Lung (tissue), 12 donors: ENCODE data around the gene LTA. TPM values are rescaled to one million over a fixed set of nuclear protein-coding genes. Genes with fewer than 3 reads are reported as not detected.

Source experiments
- ATAC-seq: fragments of 200-7000 bp; cut with Tn5 transposase; one replicate; pipeline ENCODE4 v1.9.1; 2020; ENCODE audit warnings: moderate number of reproducible peaks; ENCODE audit not compliant: insufficient read depth, low FRiP score
- DNase-seq, 3 donors: peaks; one replicate each; pipeline ENCODE4 v3.0.0-alpha.2; 2013 to 2017
- H3K27ac ChIP-seq, 2 donors: one replicate each; pipeline ENCODE4 v1.5.1; 2013; ENCODE audit warnings: mild to moderate bottlenecking in 2 of 2, moderate library complexity in 2 of 2, control low read depth in 1 of 2, inconsistent platforms in 1 of 2, low read depth in 1 of 2, low read length in 1 of 2
- H3K27me3 ChIP-seq, 3 donors: one replicate each; pipeline ENCODE4 v1.5.1; 2013; ENCODE audit warnings: low read length in 2 of 3; ENCODE audit not compliant: control insufficient read depth in 3 of 3, insufficient read depth in 3 of 3
- H3K36me3 ChIP-seq, 4 donors: one replicate each; pipeline ENCODE4 v1.5.1; 2013; ENCODE audit warnings: low read length in 4 of 4, mild to moderate bottlenecking in 1 of 4, moderate library complexity in 1 of 4; ENCODE audit not compliant: control insufficient read depth in 4 of 4, insufficient read depth in 4 of 4
- H3K4me1 ChIP-seq, 5 donors: one replicate each; pipeline ENCODE4 v1.5.1; 2013; ENCODE audit warnings: low read length in 5 of 5, mild to moderate bottlenecking in 2 of 5, moderate library complexity in 1 of 5; ENCODE audit not compliant: control insufficient read depth in 5 of 5, insufficient read depth in 5 of 5
- H3K4me3 ChIP-seq: one replicate; pipeline ENCODE4 v1.5.1; 2013; ENCODE audit warnings: mild to moderate bottlenecking, control low read depth, moderate library complexity
- H3K9ac ChIP-seq, 2 donors: one replicate each; pipeline ENCODE4 v1.5.1; 2013; ENCODE audit warnings: low read length in 2 of 2, control low read depth in 1 of 2; ENCODE audit not compliant: insufficient read depth in 1 of 2
- H3K9me3 ChIP-seq, 4 donors: one replicate each; pipeline ENCODE4 v1.5.1; 2013; ENCODE audit warnings: low read length in 3 of 4, mild to moderate bottlenecking in 1 of 4, moderate library complexity in 1 of 4; ENCODE audit not compliant: control insufficient read depth in 4 of 4, insufficient read depth in 3 of 4
- WGBS, 2 donors: extraction: QIAGEN DNeasy Blood & Tissue Kit; methylation state at CpG; one replicate each; pipeline ENCODE4 v1.1.7; 2013; 5-methylcytosine and 5-hydroxymethylcytosine counted together
- polyA plus RNA-seq, 2 donors: library from polyadenylated mRNA; stranded (reverse); fragments of 200-250 nt; gene quantifications; one replicate each; pipeline ENCODE4 v1.2.1, GENCODE V29; 2013
- total RNA-seq, 2 donors: library from RNA; depleted of rRNA in 1 of 2; stranded (reverse); fragments of >200 nt in 1 of 2; gene quantifications; one replicate each; pipeline ENCODE4 v1.2.1, GENCODE V29; 2014 to 2021
- TF ChIP-seq, protein P1 (sequence below): IDR thresholded peaks from 2 replicates; pipeline ENCODE4 v1.5.1; 2012; ENCODE audit warnings: mild to moderate bottlenecking; ENCODE audit errors: control extremely low read depth, extremely low read depth
- donor health status: control.
- donor health status: control.
- donor health status: Bipolar disorder and iron deficiency.
- donor health status: healthy.
- donor health status: DM: yes; HTN: yes; CAD: no.

The LTA gene
- total and polyA plus RNA-seq, 4 donors = 0.28 to 1.2 (median 0.47) TPM

DNA sequence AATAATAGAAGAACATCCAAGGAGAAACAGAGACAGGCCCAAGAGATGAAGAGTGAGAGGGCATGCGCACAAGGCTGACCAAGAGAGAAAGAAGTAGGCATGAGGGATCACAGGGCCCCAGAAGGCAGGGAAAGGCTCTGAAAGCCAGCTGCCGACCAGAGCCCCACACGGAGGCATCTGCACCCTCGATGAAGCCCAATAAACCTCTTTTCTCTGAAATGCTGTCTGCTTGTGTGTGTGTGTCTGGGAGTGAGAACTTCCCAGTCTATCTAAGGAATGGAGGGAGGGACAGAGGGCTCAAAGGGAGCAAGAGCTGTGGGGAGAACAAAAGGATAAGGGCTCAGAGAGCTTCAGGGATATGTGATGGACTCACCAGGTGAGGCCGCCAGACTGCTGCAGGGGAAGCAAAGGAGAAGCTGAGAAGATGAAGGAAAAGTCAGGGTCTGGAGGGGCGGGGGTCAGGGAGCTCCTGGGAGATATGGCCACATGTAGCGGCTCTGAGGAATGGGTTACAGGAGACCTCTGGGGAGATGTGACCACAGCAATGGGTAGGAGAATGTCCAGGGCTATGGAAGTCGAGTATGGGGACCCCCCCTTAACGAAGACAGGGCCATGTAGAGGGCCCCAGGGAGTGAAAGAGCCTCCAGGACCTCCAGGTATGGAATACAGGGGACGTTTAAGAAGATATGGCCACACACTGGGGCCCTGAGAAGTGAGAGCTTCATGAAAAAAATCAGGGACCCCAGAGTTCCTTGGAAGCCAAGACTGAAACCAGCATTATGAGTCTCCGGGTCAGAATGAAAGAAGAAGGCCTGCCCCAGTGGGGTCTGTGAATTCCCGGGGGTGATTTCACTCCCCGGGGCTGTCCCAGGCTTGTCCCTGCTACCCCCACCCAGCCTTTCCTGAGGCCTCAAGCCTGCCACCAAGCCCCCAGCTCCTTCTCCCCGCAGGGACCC, 2.3 kb downstream of the LTA start:
- Histone ChIP-seq H3K4me1 (no peaks in the 10 kb centered on the region), H3K9me3 (no peaks in the 10 kb centered on the region), H3K9ac (no peak overlapping the region), H3K27ac (no peak overlapping the region), H3K27me3 (peaks cover 0 to 4% (median 0%) of the 10 kb centered on the region in 3 donors), H3K4me3 (no peak overlapping the region), H3K36me3 (no peaks in the 10 kb centered on the region)
- TF ChIP-seq, protein P1, sequence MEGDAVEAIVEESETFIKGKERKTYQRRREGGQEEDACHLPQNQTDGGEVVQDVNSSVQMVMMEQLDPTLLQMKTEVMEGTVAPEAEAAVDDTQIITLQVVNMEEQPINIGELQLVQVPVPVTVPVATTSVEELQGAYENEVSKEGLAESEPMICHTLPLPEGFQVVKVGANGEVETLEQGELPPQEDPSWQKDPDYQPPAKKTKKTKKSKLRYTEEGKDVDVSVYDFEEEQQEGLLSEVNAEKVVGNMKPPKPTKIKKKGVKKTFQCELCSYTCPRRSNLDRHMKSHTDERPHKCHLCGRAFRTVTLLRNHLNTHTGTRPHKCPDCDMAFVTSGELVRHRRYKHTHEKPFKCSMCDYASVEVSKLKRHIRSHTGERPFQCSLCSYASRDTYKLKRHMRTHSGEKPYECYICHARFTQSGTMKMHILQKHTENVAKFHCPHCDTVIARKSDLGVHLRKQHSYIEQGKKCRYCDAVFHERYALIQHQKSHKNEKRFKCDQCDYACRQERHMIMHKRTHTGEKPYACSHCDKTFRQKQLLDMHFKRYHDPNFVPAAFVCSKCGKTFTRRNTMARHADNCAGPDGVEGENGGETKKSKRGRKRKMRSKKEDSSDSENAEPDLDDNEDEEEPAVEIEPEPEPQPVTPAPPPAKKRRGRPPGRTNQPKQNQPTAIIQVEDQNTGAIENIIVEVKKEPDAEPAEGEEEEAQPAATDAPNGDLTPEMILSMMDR = no peak
- ATAC-seq = no peak
- 84 to 89% methylated on average over 14 of the region's 14 CpGs for WGBS, 2 donors
- no peak for DNase-seq

DNA sequence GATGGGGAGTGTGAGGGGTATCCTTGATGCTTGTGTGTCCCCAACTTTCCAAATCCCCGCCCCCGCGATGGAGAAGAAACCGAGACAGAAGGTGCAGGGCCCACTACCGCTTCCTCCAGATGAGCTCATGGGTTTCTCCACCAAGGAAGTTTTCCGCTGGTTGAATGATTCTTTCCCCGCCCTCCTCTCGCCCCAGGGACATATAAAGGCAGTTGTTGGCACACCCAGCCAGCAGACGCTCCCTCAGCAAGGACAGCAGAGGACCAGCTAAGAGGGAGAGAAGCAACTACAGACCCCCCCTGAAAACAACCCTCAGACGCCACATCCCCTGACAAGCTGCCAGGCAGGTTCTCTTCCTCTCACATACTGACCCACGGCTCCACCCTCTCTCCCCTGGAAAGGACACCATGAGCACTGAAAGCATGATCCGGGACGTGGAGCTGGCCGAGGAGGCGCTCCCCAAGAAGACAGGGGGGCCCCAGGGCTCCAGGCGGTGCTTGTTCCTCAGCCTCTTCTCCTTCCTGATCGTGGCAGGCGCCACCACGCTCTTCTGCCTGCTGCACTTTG, 3.3 kb downstream of the LTA start, which contains the start of gene TNF:
TNF (plus strand) TSS at position 231 of the 567 bp plus-strand sequence; CDS start at position 408, 177 bp downstream.
- no peaks in the 10 kb centered on the region for H3K36me3 ChIP-seq
- H3K4me1 ChIP-seq = no peaks in the 10 kb centered on the region
- TF ChIP-seq, protein P1 = no peak
- no peak within 1 kb of the TSS for H3K4me3 ChIP-seq
- no peaks in the 10 kb centered on the region for H3K9me3 ChIP-seq
- H3K27ac ChIP-seq = no peak within 1 kb of the TSS
- no peak within 1 kb of the TSS for H3K9ac ChIP-seq
- H3K27me3 ChIP-seq = peaks cover 0 to 4% (median 0%) of the 10 kb centered on the region in 3 donors
- DNase-seq (no peak), ATAC-seq (peak; percentile 48)
- WGBS, 2 donors = 33 to 50% methylated on average over 18 to 19 of the region's 19 CpGs

DNA sequence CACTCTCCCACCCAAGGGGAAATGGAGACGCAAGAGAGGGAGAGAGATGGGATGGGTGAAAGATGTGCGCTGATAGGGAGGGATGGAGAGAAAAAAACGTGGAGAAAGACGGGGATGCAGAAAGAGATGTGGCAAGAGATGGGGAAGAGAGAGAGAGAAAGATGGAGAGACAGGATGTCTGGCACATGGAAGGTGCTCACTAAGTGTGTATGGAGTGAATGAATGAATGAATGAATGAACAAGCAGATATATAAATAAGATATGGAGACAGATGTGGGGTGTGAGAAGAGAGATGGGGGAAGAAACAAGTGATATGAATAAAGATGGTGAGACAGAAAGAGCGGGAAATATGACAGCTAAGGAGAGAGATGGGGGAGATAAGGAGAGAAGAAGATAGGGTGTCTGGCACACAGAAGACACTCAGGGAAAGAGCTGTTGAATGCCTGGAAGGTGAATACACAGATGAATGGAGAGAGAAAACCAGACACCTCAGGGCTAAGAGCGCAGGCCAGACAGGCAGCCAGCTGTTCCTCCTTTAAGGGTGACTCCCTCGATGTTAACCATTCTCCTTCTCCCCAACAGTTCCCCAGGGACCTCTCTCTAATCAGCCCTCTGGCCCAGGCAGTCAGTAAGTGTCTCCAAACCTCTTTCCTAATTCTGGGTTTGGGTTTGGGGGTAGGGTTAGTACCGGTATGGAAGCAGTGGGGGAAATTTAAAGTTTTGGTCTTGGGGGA, 4.0 kb downstream of the LTA start:
- H3K4me1 ChIP-seq = no peaks in the 10 kb centered on the region
- TF ChIP-seq, protein P1 = no peak
- H3K4me3 ChIP-seq = no peak overlapping the region
- no peak overlapping the region for H3K27ac ChIP-seq
- H3K9me3 ChIP-seq = no peaks in the 10 kb centered on the region
- H3K27me3 ChIP-seq = peaks cover 0 to 4% (median 0%) of the 10 kb centered on the region in 3 donors
- ATAC-seq = no peak
- H3K36me3 ChIP-seq = no peaks in the 10 kb centered on the region
- H3K9ac ChIP-seq = no peak overlapping the region
- no peak for DNase-seq
- 66% methylated on average over 8 of the region's 8 CpGs for WGBS, 2 donors
